ENCODE results near the gene MCM5.

- TF ChIP-seq ZC3H4 (CRISPR knock-in tag; IDR thresholded peaks at IDR 0.05; ENCODE audit: borderline replicate concordance) (no peak), ZBED4 (CRISPR knock-in tag; IDR thresholded peaks at IDR 0.05; ENCODE audit: borderline replicate concordance) (no peak), EZH2 (conservative IDR thresholded peaks at IDR 0.05; ENCODE audit: low read depth, low read length) (no peak), CC2D1A (CRISPR knock-in tag; IDR thresholded peaks at IDR 0.05) (no peak), PBX3 (CRISPR knock-in tag; IDR thresholded peaks at IDR 0.05; ENCODE audit: borderline replicate concordance) (no peak), MAX (IDR thresholded peaks at IDR 0.05) (no peak), FOXM1 (CRISPR knock-in tag; IDR thresholded peaks at IDR 0.05) (no peak), CTCF (CRISPR knock-in tag; IDR thresholded peaks at IDR 0.05) (no peak), MEF2D (CRISPR knock-in tag; IDR thresholded peaks at IDR 0.05) (no peak), MAFK (conservative IDR thresholded peaks at IDR 0.05 in 1 of 2, IDR thresholded peaks at IDR 0.05 in 1 of 2; ENCODE audit: low read length in 2 of 2) (no peak), GFI1 (CRISPR knock-in tag; IDR thresholded peaks at IDR 0.05; ENCODE audit: borderline replicate concordance) (no peak), ZBTB49 (CRISPR knock-in tag; IDR thresholded peaks at IDR 0.05; ENCODE audit: borderline replicate concordance) (no peak), ZBTB8A (CRISPR knock-in tag; IDR thresholded peaks at IDR 0.05; ENCODE audit: borderline replicate concordance, low read depth) (no peak), ZBTB7B (CRISPR knock-in tag; IDR thresholded peaks at IDR 0.05) (no peak)
These were observed 15.4 kb upstream of the MCM5 start for GRCh38 chr22:35384527-35384926.

Data from HepG2 (cell line).